HL-60 (cell line): Measurements from ENCODE around the gene ZNF202.

Experiments
- CTCF ChIP-seq: IDR thresholded peaks from one replicate; pipeline ENCODE4 v1.5.1; 2011; ENCODE audit warnings: low read length, control low read depth, inconsistent platforms; ENCODE audit not compliant: insufficient read depth
- GABPA ChIP-seq: IDR thresholded peaks from 2 replicates; pipeline ENCODE4 v1.6.1; 2012; ENCODE audit warnings: low read depth
- POLR2AphosphoS5 ChIP-seq: IDR thresholded peaks from 2 replicates; pipeline ENCODE4 v1.6.1; 2012; ENCODE audit warnings: low read depth
- REST ChIP-seq: IDR thresholded peaks from 2 replicates; pipeline ENCODE4 v1.6.1; 2012; ENCODE audit warnings: low read depth; ENCODE audit not compliant: insufficient replicate concordance
- SPI1 ChIP-seq: IDR thresholded peaks from 2 replicates; pipeline ENCODE4 v1.6.1; 2012; ENCODE audit warnings: low read depth, mild to moderate bottlenecking, borderline replicate concordance

- no peak for TF ChIP-seq CTCF
- TF ChIP-seq POLR2AphosphoS5, result no peak
- TF ChIP-seq REST, result no peak
- TF ChIP-seq SPI1, result no peak
- TF ChIP-seq GABPA, result no peak
Observed at GRCh38 chr11:123683428-123684170, 57.9 kb downstream of the ZNF202 start.
